HT-29 (cell line): ENCODE results near the gene ZFAND2A. TPM values are rescaled to one million over a fixed set of nuclear protein-coding genes. Genes with fewer than 3 reads are reported as not detected.
A peak's percentile ranks its signal among the peaks of the same experiment; 100 is the strongest.
"Not testable (repeated sequence)": the region's sequence is repeated elsewhere in the genome, so short reads cannot be mapped to it uniquely, and the experiment has no call there.

ENCODE experiments used
- DNase-seq: peaks from one replicate; pipeline ENCODE4 v3.0.0-alpha.2; 2015; ENCODE audit warnings: low spot score
- total RNA-seq: library from RNA; depleted of rRNA; stranded (reverse); fragments of >200 nt; shearing (Covaris generic); gene quantifications from 2 replicates; pipeline ENCODE4 v1.2.3, GENCODE V29; 2014; rRNA removed

Gene ZFAND2A
- 18.0 and 19.0 TPM in 2 replicates for total RNA-seq

- peak; percentile 97 for DNase-seq
Measured at GRCh38 chr7:1159891-1160669, at the start of gene ZFAND2A. ZFAND2A (minus strand) TSS chr7:1160196; CDS start chr7:1158212, 1,984 bp downstream.

- no peak for DNase-seq
Measured at GRCh38 chr7:1209097-1209496, 49.1 kb upstream of the ZFAND2A start.

- not testable (repeated sequence) for DNase-seq
Measured at GRCh38 chr7:1205742-1206141, 45.7 kb upstream of the ZFAND2A start.

GRCh38 chr7:1204460-1205140 lies 44.6 kb upstream of the ZFAND2A start:
- no peak for DNase-seq

- not testable (repeated sequence) for DNase-seq
Measured at GRCh38 chr7:1202914-1203313, 42.9 kb upstream of the ZFAND2A start.

- DNase-seq: no peak
Measured at GRCh38 chr7:1201916-1202315, 41.9 kb upstream of the ZFAND2A start.

GRCh38 chr7:1200045-1200444 lies 40.0 kb upstream of the ZFAND2A start:
- DNase-seq: no peak

GRCh38 chr7:1197997-1198625 lies 38.1 kb upstream of the ZFAND2A start:
- peak; percentile 35 for DNase-seq

- DNase-seq: no peak
Measured at GRCh38 chr7:1196950-1197349, 37.0 kb upstream of the ZFAND2A start.

GRCh38 chr7:1196441-1196840 lies 36.4 kb upstream of the ZFAND2A start:
- DNase-seq: not testable (repeated sequence)

- peak; percentile 79 for DNase-seq
Measured at GRCh38 chr7:1193593-1194424, 33.8 kb upstream of the ZFAND2A start.

GRCh38 chr7:1192171-1192676 lies 32.2 kb upstream of the ZFAND2A start:
- DNase-seq: no peak

GRCh38 chr7:1189986-1190772 lies 30.2 kb upstream of the ZFAND2A start:
- DNase-seq: no peak

- no peak for DNase-seq
Measured at GRCh38 chr7:1188720-1189294, 28.8 kb upstream of the ZFAND2A start.

- no peak for DNase-seq
Measured at GRCh38 chr7:1187127-1187526, 27.1 kb upstream of the ZFAND2A start.

GRCh38 chr7:1181640-1182039 lies 21.6 kb upstream of the ZFAND2A start:
- DNase-seq: no peak

- no peak for DNase-seq
Measured at GRCh38 chr7:1181031-1181430, 21.0 kb upstream of the ZFAND2A start.

- DNase-seq: peak; percentile 92
Measured at GRCh38 chr7:1176891-1177373, 16.9 kb upstream of the ZFAND2A start.

- peak; percentile 94 for DNase-seq
Measured at GRCh38 chr7:1175967-1176851, 16.2 kb upstream of the ZFAND2A start.
